ENCODE results near the gene STK11.

DNA sequence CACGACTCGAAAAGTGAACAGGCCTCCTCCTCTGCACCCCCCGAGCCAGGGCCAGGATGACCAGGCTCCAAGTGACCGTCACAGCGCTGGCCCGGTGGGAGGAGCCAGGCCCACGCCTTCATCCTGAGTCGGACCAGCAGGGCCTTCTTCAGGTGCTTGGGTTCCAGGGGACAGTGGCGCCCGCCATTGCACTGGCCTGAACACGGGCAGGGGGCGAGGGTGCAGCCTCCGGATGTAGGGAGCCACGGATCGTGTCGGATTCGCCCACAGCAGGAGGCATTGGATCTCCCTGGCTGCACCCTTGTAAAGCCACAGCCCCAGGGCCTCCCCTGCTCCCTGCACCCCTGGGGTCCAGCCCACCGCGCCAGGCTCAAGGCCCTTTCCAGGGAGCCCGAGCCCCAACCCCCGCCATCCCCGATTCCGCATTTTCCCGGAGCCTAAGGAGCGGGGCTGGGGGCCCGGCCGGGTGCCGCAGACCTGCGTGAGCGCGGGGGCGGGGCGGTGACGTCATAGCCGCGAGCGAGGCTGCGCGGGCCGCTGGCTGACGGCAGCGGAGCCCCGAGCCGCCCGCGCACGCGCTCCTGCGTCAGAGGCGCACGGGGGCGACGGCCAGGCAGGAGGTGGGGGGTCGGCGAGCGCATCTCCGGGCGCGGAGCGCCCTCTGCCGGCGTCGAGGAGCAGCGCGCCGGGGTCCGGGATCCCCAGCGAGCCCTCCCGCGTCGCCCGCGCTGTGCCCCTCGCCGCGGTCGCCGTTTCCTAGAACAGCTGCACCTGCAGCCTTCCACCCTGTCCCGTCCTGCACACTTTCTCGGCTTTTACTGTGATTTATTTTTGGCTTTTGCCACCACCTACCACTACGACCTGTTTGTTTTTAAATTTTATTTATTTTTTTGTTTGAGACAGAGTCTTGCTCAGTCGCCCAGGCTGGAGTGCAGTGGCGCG lies 34.5 kb downstream of the STK11 start:
- TF ChIP-seq, protein P1, sequence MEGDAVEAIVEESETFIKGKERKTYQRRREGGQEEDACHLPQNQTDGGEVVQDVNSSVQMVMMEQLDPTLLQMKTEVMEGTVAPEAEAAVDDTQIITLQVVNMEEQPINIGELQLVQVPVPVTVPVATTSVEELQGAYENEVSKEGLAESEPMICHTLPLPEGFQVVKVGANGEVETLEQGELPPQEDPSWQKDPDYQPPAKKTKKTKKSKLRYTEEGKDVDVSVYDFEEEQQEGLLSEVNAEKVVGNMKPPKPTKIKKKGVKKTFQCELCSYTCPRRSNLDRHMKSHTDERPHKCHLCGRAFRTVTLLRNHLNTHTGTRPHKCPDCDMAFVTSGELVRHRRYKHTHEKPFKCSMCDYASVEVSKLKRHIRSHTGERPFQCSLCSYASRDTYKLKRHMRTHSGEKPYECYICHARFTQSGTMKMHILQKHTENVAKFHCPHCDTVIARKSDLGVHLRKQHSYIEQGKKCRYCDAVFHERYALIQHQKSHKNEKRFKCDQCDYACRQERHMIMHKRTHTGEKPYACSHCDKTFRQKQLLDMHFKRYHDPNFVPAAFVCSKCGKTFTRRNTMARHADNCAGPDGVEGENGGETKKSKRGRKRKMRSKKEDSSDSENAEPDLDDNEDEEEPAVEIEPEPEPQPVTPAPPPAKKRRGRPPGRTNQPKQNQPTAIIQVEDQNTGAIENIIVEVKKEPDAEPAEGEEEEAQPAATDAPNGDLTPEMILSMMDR (IDR thresholded peaks at IDR 0.05), result peak; percentile 92
- no peak for TF ChIP-seq ZFX (IDR thresholded peaks at IDR 0.05; ENCODE audit: borderline replicate concordance)

Measured in 22Rv1 (cell line).